IPS-20b (cell line): Measurements from ENCODE around the gene PAM.
"Not testable (repeated sequence)": the region's sequence is repeated elsewhere in the genome, so short reads cannot be mapped to it uniquely, and the experiment has no call there.

Experiments
- H3K27ac ChIP-seq: one replicate; pipeline ENCODE4 v1.5.1; 2013; ENCODE audit warnings: low read length
- H3K27me3 ChIP-seq: 2 replicates; pipeline ENCODE4 v1.6.1; 2013; ENCODE audit warnings: mild to moderate bottlenecking, low read length, inconsistent platforms; ENCODE audit not compliant: insufficient read depth
- H3K36me3 ChIP-seq: 2 replicates; pipeline ENCODE4 v1.6.1; 2013; ENCODE audit warnings: low read depth, mild to moderate bottlenecking, inconsistent platforms, low read length, moderate library complexity; ENCODE audit not compliant: insufficient read depth
- H3K4me1 ChIP-seq: 2 replicates; pipeline ENCODE4 v1.6.1; 2013; ENCODE audit warnings: mild to moderate bottlenecking, control low read depth, inconsistent platforms, low read length, moderate library complexity; ENCODE audit not compliant: insufficient read depth
- H3K4me3 ChIP-seq: 2 replicates; pipeline ENCODE4 v1.5.1; 2013; ENCODE audit warnings: mild to moderate bottlenecking, low read length, inconsistent platforms
- H3K9ac ChIP-seq: 2 replicates; pipeline ENCODE4 v1.6.1; 2013; ENCODE audit warnings: low read depth, mild to moderate bottlenecking, inconsistent platforms, low read length, moderate library complexity
- H3K9me3 ChIP-seq: 2 replicates; pipeline ENCODE4 v1.6.1; 2013; ENCODE audit warnings: mild to moderate bottlenecking, low read depth, low read length, inconsistent platforms; ENCODE audit not compliant: insufficient read depth

PAM gene

GRCh38 chr5:103019804-103020203 is 264.7 kb downstream of the PAM start:
- peaks cover 6% of the 10 kb centered on the region; the same call in 1 of the 2 replicates for H3K36me3 ChIP-seq
- no peaks in the 10 kb centered on the region for H3K27me3 ChIP-seq
- no peaks in the 10 kb centered on the region for H3K4me1 ChIP-seq
- H3K27ac ChIP-seq, result no peak overlapping the region
- no peaks in the 10 kb centered on the region for H3K9me3 ChIP-seq
- no peak overlapping the region for H3K4me3 ChIP-seq
- H3K9ac ChIP-seq, result no peak overlapping the region

GRCh38 chr5:103021314-103021713 is 266.2 kb downstream of the PAM start:
- Histone ChIP-seq H3K4me3 (no peak overlapping the region), H3K4me1 (no peaks in the 10 kb centered on the region), H3K9ac (no peak overlapping the region), H3K27ac (no peak overlapping the region), H3K9me3 (no peaks in the 10 kb centered on the region), H3K27me3 (no peaks in the 10 kb centered on the region), H3K36me3 (peaks cover 6% of the 10 kb centered on the region; the same call in 1 of the 2 replicates)

- H3K9me3 ChIP-seq, result no peaks in the 10 kb centered on the region
Observed at GRCh38 chr5:103027267-103027666, 272.2 kb downstream of the PAM start.

GRCh38 chr5:103031607-103032006 is 276.5 kb downstream of the PAM start:
- Histone ChIP-seq H3K9ac (no peak overlapping the region), H3K36me3 (0 out of 2 replicates have a peak, but pooled peaks cover 10% of the 10 kb centered on the region), H3K27ac (no peak overlapping the region), H3K4me1 (no peaks in the 10 kb centered on the region), H3K27me3 (no peaks in the 10 kb centered on the region), H3K4me3 (no peak overlapping the region), H3K9me3 (peaks cover 11% of the 10 kb centered on the region; the same call in 1 of the 2 replicates)

More at GRCh38 chr5:103027267-103027666, 272.2 kb downstream of the PAM start:
- Histone ChIP-seq H3K4me3 (no peak overlapping the region), H3K9ac (no peak overlapping the region), H3K27me3 (no peaks in the 10 kb centered on the region), H3K27ac (no peak overlapping the region), H3K36me3 (0 out of 2 replicates have a peak, but pooled peaks cover 5% of the 10 kb centered on the region), H3K4me1 (no peaks in the 10 kb centered on the region)

GRCh38 chr5:103033696-103034095 is 278.6 kb downstream of the PAM start:
- Histone ChIP-seq H3K4me1 (no peaks in the 10 kb centered on the region), H3K9ac (no peak overlapping the region), H3K27me3 (no peaks in the 10 kb centered on the region), H3K4me3 (no peak overlapping the region), H3K9me3 (peaks cover 11% of the 10 kb centered on the region; the same call in 1 of the 2 replicates), H3K27ac (no peak overlapping the region), H3K36me3 (0 out of 2 replicates have a peak, but pooled peaks cover 10% of the 10 kb centered on the region)

- H3K4me1 ChIP-seq, result no peaks in the 10 kb centered on the region
- H3K9ac ChIP-seq, result no peak overlapping the region
- H3K4me3 ChIP-seq, result no peak overlapping the region
- no peaks in the 10 kb centered on the region for H3K27me3 ChIP-seq
- H3K27ac ChIP-seq, result no peak overlapping the region
- H3K36me3 ChIP-seq, result 0 out of 2 replicates have a peak, but pooled peaks cover 5% of the 10 kb centered on the region
- peaks cover 11% of the 10 kb centered on the region; the same call in 1 of the 2 replicates for H3K9me3 ChIP-seq
Observed at GRCh38 chr5:103034662-103035392, 279.7 kb downstream of the PAM start.

- H3K9ac ChIP-seq, result no peak overlapping the region
- no peaks in the 10 kb centered on the region for H3K4me1 ChIP-seq
- H3K4me3 ChIP-seq, result no peak overlapping the region
- no peaks in the 10 kb centered on the region for H3K27me3 ChIP-seq
- H3K27ac ChIP-seq, result no peak overlapping the region
- 0 out of 2 replicates have a peak, but pooled peaks cover 5% of the 10 kb centered on the region for H3K36me3 ChIP-seq
- H3K9me3 ChIP-seq, result peaks cover 11% of the 10 kb centered on the region; the same call in 1 of the 2 replicates
Observed at GRCh38 chr5:103035701-103036100, 280.6 kb downstream of the PAM start.

GRCh38 chr5:103036601-103037000 is 281.5 kb downstream of the PAM start:
- Histone ChIP-seq H3K9me3 (peaks cover 11% of the 10 kb centered on the region; the same call in 1 of the 2 replicates), H3K27me3 (no peaks in the 10 kb centered on the region), H3K4me3 (no peak overlapping the region), H3K27ac (no peak overlapping the region), H3K4me1 (no peaks in the 10 kb centered on the region), H3K9ac (no peak overlapping the region), H3K36me3 (0 out of 2 replicates have a peak, but pooled peaks cover 5% of the 10 kb centered on the region)

- H3K9me3 ChIP-seq, result peaks cover 11% of the 10 kb centered on the region; the same call in 1 of the 2 replicates
- no peaks in the 10 kb centered on the region for H3K4me1 ChIP-seq
- H3K36me3 ChIP-seq, result no peaks in the 10 kb centered on the region
- no peak overlapping the region for H3K4me3 ChIP-seq
- H3K27ac ChIP-seq, result no peak overlapping the region
- H3K9ac ChIP-seq, result no peak overlapping the region
- H3K27me3 ChIP-seq, result no peaks in the 10 kb centered on the region
Observed at GRCh38 chr5:103037673-103038455, 282.8 kb downstream of the PAM start.

- Histone ChIP-seq H3K9ac (no peak overlapping the region), H3K27ac (no peak overlapping the region), H3K27me3 (no peaks in the 10 kb centered on the region), H3K4me3 (no peak overlapping the region), H3K9me3 (no peaks in the 10 kb centered on the region), H3K36me3 (no peaks in the 10 kb centered on the region), H3K4me1 (no peaks in the 10 kb centered on the region)
Observed at GRCh38 chr5:103041071-103041676, 286.1 kb downstream of the PAM start.

GRCh38 chr5:103046706-103047105 is 291.6 kb downstream of the PAM start:
- not testable (repeated sequence) for H3K36me3 ChIP-seq, H3K4me3 ChIP-seq, H3K27me3 ChIP-seq, H3K9ac ChIP-seq, H3K9me3 ChIP-seq, H3K27ac ChIP-seq, H3K4me1 ChIP-seq
